AG04450 (cell line): ENCODE results near the gene MLLT6. TPM values are rescaled to one million over a fixed set of nuclear protein-coding genes. Genes with fewer than 3 reads are reported as not detected.

Experiments
- CTCF ChIA-PET: fragments of 300-600, 350-600 bp; formaldehyde crosslinking; extraction: SDS; loops from one replicate; lab custom pipeline; 2022; ENCODE audit warnings: antibody characterized with exemption, inconsistent platforms; lab: Charles Lee
- POLR2A ChIA-PET: fragments of 350-600 bp; formaldehyde crosslinking; extraction: SDS; loops from one replicate; lab custom pipeline; 2021; ENCODE audit warnings: antibody characterized with exemption, inconsistent platforms; lab: Yijun Ruan, JAX
- DNase-seq: peaks from one replicate; pipeline ENCODE4 v3.0.0-alpha.2; 2011; ENCODE audit warnings: low read depth, low spot score
- H3K27ac ChIP-seq: one replicate; pipeline ENCODE4 v1.5.1; 2012; ENCODE audit warnings: low read depth, low read length, control low read depth
- H3K27me3 ChIP-seq: one replicate; pipeline ENCODE4 v1.6.0; 2012; ENCODE audit warnings: low read length; ENCODE audit not compliant: control insufficient read depth, insufficient read depth
- H3K4me3 ChIP-seq: 2 replicates; pipeline ENCODE4 v1.5.1; 2011; ENCODE audit warnings: mild to moderate bottlenecking, low read depth, low read length, control low read depth
- H3K9me3 ChIP-seq: 2 replicates; pipeline ENCODE4 v1.5.1; 2012; ENCODE audit warnings: low read length; ENCODE audit not compliant: control insufficient read depth, insufficient read depth
- CTCF ChIP-seq: IDR thresholded peaks from 2 replicates; pipeline ENCODE4 v1.5.1; 2011; ENCODE audit warnings: low read depth, low read length, control low read depth, inconsistent platforms
- polyA plus RNA-seq: library from polyadenylated mRNA; depleted of rRNA; stranded (reverse); fragments of >200 nt; gene quantifications from 2 replicates; pipeline ENCODE4 v1.2.3, GENCODE V29; 2011

The MLLT6 gene
- polyA plus RNA-seq, 1 experiment: 17.3 TPM

GRCh38 chr17:38716368-38717005 is 11.4 kb downstream of the MLLT6 start:
- Histone ChIP-seq H3K9me3 (no peaks in the 10 kb centered on the region), H3K27me3 (no peaks in the 10 kb centered on the region), H3K27ac (no peak overlapping the region), H3K4me3 (no peak overlapping the region)
- ChIA-PET CTCF (interaction anchor here (1.0 kb wide), 1 partner anchor 15 kb away, joined by 3 read pairs; no protein-coding TSS in a partner anchor), POLR2A (no interaction called here)
- TF ChIP-seq CTCF: no peak
- no peak for DNase-seq

- no peaks in the 10 kb centered on the region for H3K9me3 ChIP-seq
- DNase-seq: no peak
- no peak overlapping the region for H3K4me3 ChIP-seq
- H3K27me3 ChIP-seq: no peaks in the 10 kb centered on the region
- TF ChIP-seq CTCF: no peak
- ChIA-PET CTCF (interaction anchor here (1.0 kb wide), 1 partner anchor 14 kb away, joined by 3 read pairs; no protein-coding TSS in a partner anchor), POLR2A (no interaction called here)
- no peak overlapping the region for H3K27ac ChIP-seq
These were observed 12.2 kb downstream of the MLLT6 start for GRCh38 chr17:38717139-38717745.

GRCh38 chr17:38719289-38719942 is 14.3 kb downstream of the MLLT6 start:
- no peak for TF ChIP-seq CTCF
- CTCF ChIA-PET: interaction anchor here (1.0 kb wide), 1 partner anchor 16 kb away, joined by 3 read pairs; no protein-coding TSS in a partner anchor

GRCh38 chr17:38719943-38720641 is 15.0 kb downstream of the MLLT6 start:
- no peak for TF ChIP-seq CTCF
- no peaks in the 10 kb centered on the region; the same call in 1 of the 2 replicates for H3K9me3 ChIP-seq
- CTCF ChIA-PET: no interaction called here
- no peak for DNase-seq
- POLR2A ChIA-PET: no interaction called here
- no peak overlapping the region for H3K4me3 ChIP-seq
- no peak overlapping the region for H3K27ac ChIP-seq
- no peaks in the 10 kb centered on the region for H3K27me3 ChIP-seq

More at GRCh38 chr17:38719289-38719942, 14.3 kb downstream of the MLLT6 start:
- no peaks in the 10 kb centered on the region for H3K9me3 ChIP-seq
- no peak overlapping the region for H3K27ac ChIP-seq
- no peak for DNase-seq
- H3K27me3 ChIP-seq: no peaks in the 10 kb centered on the region
- POLR2A ChIA-PET: no interaction called here
- H3K4me3 ChIP-seq: no peak overlapping the region
